Panc1 (cell line): ENCODE data around the gene PIGA. TPM values are rescaled to one million over a fixed set of nuclear protein-coding genes. Genes with fewer than 3 reads are reported as not detected.
A peak's percentile ranks its signal among the peaks of the same experiment; 100 is the strongest.

ENCODE experiments used
- ATAC-seq: fragments of 200-7000 bp; cut with Tn5 transposase; 2 replicates; pipeline ENCODE4 v1.9.1; 2020; ENCODE audit warnings: mild to moderate bottlenecking, moderate library complexity
- BruUV-seq: library from RNA; stranded (reverse); fragments of 400-500 nt; replicated peaks from 2 replicates; lab custom pipeline; 2021; lab: Mats Ljungman, UMichigan
- CTCF ChIA-PET: fragments of 300-600 bp; sonication (Branson Sonifier 250); formaldehyde crosslinking; loops from one replicate; lab custom pipeline; 2022; ENCODE audit warnings: antibody characterized with exemption; lab: Charles Lee
- POLR2A ChIA-PET: fragments of 300-600 bp; sonication (Branson Sonifier 250); formaldehyde crosslinking; loops from one replicate; lab custom pipeline; 2022; ENCODE audit warnings: antibody characterized with exemption; lab: Charles Lee
- DNase-seq: peaks from one replicate; pipeline ENCODE4 v3.0.0-alpha.2; 2010; ENCODE audit warnings: low read depth, low spot score
- H3K27ac ChIP-seq: 2 replicates; pipeline ENCODE4 v1.5.1; 2011; ENCODE audit warnings: mild to moderate bottlenecking, low read length, inconsistent platforms
- H3K27me3 ChIP-seq: fragments of 200-500 bp; sonication (Bioruptor generic); 2 replicates; pipeline ENCODE4 v1.6.0; 2014; ENCODE audit warnings: low read length, inconsistent platforms; ENCODE audit not compliant: control insufficient read depth, insufficient read depth
- H3K36me3 ChIP-seq: fragments of 200-500 bp; sonication (Bioruptor generic); 2 replicates; pipeline ENCODE4 v1.5.1; 2014; ENCODE audit warnings: inconsistent platforms, mild to moderate bottlenecking, low read length, moderate library complexity; ENCODE audit not compliant: control insufficient read depth, insufficient read depth
- H3K4me1 ChIP-seq: 2 replicates; pipeline ENCODE4 v1.5.1; 2011; ENCODE audit warnings: inconsistent platforms, mild to moderate bottlenecking, low read length, moderate library complexity; ENCODE audit not compliant: control insufficient read depth, insufficient read depth
- H3K4me3 ChIP-seq, 2 experiments: 2 replicates each; pipeline ENCODE4 v1.5.1; 2011 to 2012; ENCODE audit warnings: low read depth in 2 of 2, low read length in 2 of 2, mild to moderate bottlenecking in 2 of 2, inconsistent platforms in 1 of 2, moderate library complexity in 1 of 2
- H3K9me3 ChIP-seq: fragments of 200-500 bp; sonication (Bioruptor generic); 2 replicates; pipeline ENCODE4 v1.5.1; 2014; ENCODE audit warnings: low read depth, mild to moderate bottlenecking, inconsistent platforms, low read length, moderate library complexity; ENCODE audit not compliant: control insufficient read depth, insufficient read depth
- POLR2AphosphoS5 ChIP-seq: IDR thresholded peaks from 2 replicates; pipeline ENCODE4 v1.6.1; 2012; ENCODE audit warnings: mild to moderate bottlenecking, low read depth, low read length, moderate library complexity
- SIN3A ChIP-seq: IDR thresholded peaks from 2 replicates; pipeline ENCODE4 v1.6.1; 2012; ENCODE audit warnings: low read depth, mild to moderate bottlenecking, low read length, moderate library complexity, borderline replicate concordance; ENCODE audit not compliant: insufficient read depth
- TCF7L2 ChIP-seq: IDR thresholded peaks from 2 replicates; pipeline ENCODE4 v1.6.1; 2011; ENCODE audit warnings: mild to moderate bottlenecking, low read depth, low read length, inconsistent platforms
- in situ Hi-C: cut with HindIII; loops from 2 replicates; pipeline ENCODE4 v1.10.0; 2016; ENCODE audit warnings: low sequenced_read_pairs, low pct_unique_long_range_greater_than_20kb
- intact Hi-C: fragments of 100-400 bp; cut with micrococcal nuclease; formaldehyde crosslinking; loops from one replicate; pipeline ENCODE4 v1.10.0; 2022; ENCODE audit not compliant: unreplicated experiment
- total RNA-seq: library from RNA; stranded (reverse); gene quantifications from one replicate; pipeline ENCODE4 v1.2.1, GENCODE V29; 2021; ENCODE audit not compliant: unreplicated experiment
- TF ChIP-seq, protein P1 (sequence below): fragments of 450-650 bp; IDR thresholded peaks from 2 replicates; pipeline ENCODE4 v1.5.1; 2017; ENCODE audit warnings: mild to moderate bottlenecking
- TF ChIP-seq, protein P2 (sequence below), 2 experiments: IDR thresholded peaks; 2 replicates each; pipeline ENCODE4 v1.6.1; 2011 to 2012; ENCODE audit warnings: low read depth in 2 of 2, control low read depth in 1 of 2, low read length in 1 of 2, mild to moderate bottlenecking in 1 of 2, moderate library complexity in 1 of 2; ENCODE audit not compliant: insufficient read depth in 1 of 2

The PIGA gene
- total RNA-seq, 1 experiment from 2014 or later = 8.2 TPM

DNA sequence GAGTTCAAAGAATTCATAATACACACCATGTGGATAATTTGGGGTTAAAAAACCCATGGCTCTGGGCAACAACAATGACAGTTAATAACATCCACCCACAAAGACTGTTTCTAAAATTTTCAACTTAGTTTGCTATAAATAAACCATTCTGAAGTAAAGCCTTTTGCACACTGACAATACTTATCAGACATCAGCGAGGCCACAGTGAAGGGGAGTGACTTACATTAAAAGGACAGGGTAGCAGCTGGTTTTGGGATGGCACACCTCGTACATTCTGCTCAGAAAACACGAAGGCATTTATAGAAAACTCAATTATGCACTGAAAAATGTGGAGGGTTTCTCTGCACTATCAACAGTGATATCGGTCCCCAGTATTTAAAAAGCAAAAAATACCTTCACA lies 15.0 kb downstream of the PIGA start:
- Histone ChIP-seq H3K27ac (no peak overlapping the region), H3K4me1 (no peaks in the 10 kb centered on the region), H3K4me3 (no peak overlapping the region), H3K27me3 (no peaks in the 10 kb centered on the region), H3K9me3 (no peaks in the 10 kb centered on the region), H3K36me3 (no peaks in the 10 kb centered on the region)
- in situ Hi-C loops = no loop called here
- TF ChIP-seq, protein P1, sequence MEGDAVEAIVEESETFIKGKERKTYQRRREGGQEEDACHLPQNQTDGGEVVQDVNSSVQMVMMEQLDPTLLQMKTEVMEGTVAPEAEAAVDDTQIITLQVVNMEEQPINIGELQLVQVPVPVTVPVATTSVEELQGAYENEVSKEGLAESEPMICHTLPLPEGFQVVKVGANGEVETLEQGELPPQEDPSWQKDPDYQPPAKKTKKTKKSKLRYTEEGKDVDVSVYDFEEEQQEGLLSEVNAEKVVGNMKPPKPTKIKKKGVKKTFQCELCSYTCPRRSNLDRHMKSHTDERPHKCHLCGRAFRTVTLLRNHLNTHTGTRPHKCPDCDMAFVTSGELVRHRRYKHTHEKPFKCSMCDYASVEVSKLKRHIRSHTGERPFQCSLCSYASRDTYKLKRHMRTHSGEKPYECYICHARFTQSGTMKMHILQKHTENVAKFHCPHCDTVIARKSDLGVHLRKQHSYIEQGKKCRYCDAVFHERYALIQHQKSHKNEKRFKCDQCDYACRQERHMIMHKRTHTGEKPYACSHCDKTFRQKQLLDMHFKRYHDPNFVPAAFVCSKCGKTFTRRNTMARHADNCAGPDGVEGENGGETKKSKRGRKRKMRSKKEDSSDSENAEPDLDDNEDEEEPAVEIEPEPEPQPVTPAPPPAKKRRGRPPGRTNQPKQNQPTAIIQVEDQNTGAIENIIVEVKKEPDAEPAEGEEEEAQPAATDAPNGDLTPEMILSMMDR = no peak
- no peak for TF ChIP-seq POLR2AphosphoS5
- TF ChIP-seq, protein P2, sequence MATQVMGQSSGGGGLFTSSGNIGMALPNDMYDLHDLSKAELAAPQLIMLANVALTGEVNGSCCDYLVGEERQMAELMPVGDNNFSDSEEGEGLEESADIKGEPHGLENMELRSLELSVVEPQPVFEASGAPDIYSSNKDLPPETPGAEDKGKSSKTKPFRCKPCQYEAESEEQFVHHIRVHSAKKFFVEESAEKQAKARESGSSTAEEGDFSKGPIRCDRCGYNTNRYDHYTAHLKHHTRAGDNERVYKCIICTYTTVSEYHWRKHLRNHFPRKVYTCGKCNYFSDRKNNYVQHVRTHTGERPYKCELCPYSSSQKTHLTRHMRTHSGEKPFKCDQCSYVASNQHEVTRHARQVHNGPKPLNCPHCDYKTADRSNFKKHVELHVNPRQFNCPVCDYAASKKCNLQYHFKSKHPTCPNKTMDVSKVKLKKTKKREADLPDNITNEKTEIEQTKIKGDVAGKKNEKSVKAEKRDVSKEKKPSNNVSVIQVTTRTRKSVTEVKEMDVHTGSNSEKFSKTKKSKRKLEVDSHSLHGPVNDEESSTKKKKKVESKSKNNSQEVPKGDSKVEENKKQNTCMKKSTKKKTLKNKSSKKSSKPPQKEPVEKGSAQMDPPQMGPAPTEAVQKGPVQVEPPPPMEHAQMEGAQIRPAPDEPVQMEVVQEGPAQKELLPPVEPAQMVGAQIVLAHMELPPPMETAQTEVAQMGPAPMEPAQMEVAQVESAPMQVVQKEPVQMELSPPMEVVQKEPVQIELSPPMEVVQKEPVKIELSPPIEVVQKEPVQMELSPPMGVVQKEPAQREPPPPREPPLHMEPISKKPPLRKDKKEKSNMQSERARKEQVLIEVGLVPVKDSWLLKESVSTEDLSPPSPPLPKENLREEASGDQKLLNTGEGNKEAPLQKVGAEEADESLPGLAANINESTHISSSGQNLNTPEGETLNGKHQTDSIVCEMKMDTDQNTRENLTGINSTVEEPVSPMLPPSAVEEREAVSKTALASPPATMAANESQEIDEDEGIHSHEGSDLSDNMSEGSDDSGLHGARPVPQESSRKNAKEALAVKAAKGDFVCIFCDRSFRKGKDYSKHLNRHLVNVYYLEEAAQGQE (IDR thresholded peaks at IDR 0.05; ENCODE audit: insufficient read depth in 1 of 2, low read depth in 2 of 2, low read length in 1 of 2) = no peak
- no peak for TF ChIP-seq TCF7L2
- no peak for TF ChIP-seq SIN3A
- no peak for ATAC-seq
- intact Hi-C loops = no loop called here
- BruUV-seq = TSS peak; percentile 46
- CTCF ChIA-PET = no interaction called here
- DNase-seq = no peak
- POLR2A ChIA-PET = no interaction called here

DNA sequence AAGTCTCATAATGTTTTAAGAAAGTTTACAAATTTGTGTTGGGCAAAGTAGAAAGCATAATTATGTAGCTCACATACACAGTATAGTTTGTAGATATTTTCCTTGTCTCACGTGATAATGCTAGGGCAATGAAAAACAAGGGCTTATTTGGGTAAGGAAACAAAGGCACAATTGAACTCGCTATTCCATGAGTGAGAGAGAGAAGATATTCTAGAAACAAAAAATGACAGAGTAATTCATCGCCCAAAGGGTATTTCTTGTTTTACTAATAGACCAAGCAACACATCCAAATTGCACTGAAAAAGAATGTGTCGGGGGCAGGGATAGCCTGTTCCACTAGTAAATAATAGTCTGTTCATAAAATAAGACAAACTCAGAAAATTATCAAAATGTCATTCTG lies 16.2 kb downstream of the PIGA start:
- ChIA-PET CTCF (no interaction called here), POLR2A (no interaction called here)
- ATAC-seq = no peak
- Histone ChIP-seq H3K27ac (no peak overlapping the region), H3K4me1 (no peaks in the 10 kb centered on the region), H3K9me3 (no peaks in the 10 kb centered on the region), H3K36me3 (no peaks in the 10 kb centered on the region), H3K4me3 (no peak overlapping the region), H3K27me3 (no peaks in the 10 kb centered on the region)
- in situ Hi-C loops = no loop called here
- TF ChIP-seq SIN3A = no peak
- TF ChIP-seq, protein P1 = no peak
- TF ChIP-seq, protein P2 (IDR thresholded peaks at IDR 0.05; ENCODE audit: insufficient read depth in 1 of 2, low read depth in 2 of 2, low read length in 1 of 2) = no peak
- TF ChIP-seq TCF7L2 = no peak
- no peak for TF ChIP-seq POLR2AphosphoS5
- intact Hi-C loops = no loop called here
- no TSS peak for BruUV-seq
- no peak for DNase-seq
